HepG2 (cell line): ENCODE data around the gene COPS6. TPM values are rescaled to one million over a fixed set of nuclear protein-coding genes. Genes with fewer than 3 reads are reported as not detected.
A peak's percentile ranks its signal among the peaks of the same experiment; 100 is the strongest.

Experiments used
- ATF4 ChIP-seq, 2 experiments: fragments of 450-650 bp in 1 of 2; sonication (generic) in 1 of 2; formaldehyde crosslinking; IDR thresholded peaks; 2 replicates each; pipeline versions ENCODE4 v1.5.0 to v1.8.0; 2020 to 2022; ENCODE audit warnings: mild to moderate bottlenecking in 1 of 2, missing genetic modification reagents in 1 of 2
- DNMT3B ChIP-seq: conservative IDR thresholded peaks from 2 replicates; pipeline ENCODE4 v1.6.1; 2016; ENCODE audit warnings: missing biosample characterization, control low read depth
- FOXJ3 ChIP-seq: sonication (generic); formaldehyde crosslinking; IDR thresholded peaks from 2 replicates; pipeline ENCODE4 v1.4.0; 2020; ENCODE audit warnings: missing genetic modification reagents, mild to moderate bottlenecking, borderline replicate concordance
- GFI1 ChIP-seq: sonication (generic); formaldehyde crosslinking; IDR thresholded peaks from 2 replicates; pipeline ENCODE4 v1.5.0; 2020; ENCODE audit warnings: missing genetic modification reagents, mild to moderate bottlenecking, borderline replicate concordance
- GZF1 ChIP-seq: sonication (generic); formaldehyde crosslinking; IDR thresholded peaks from 2 replicates; pipeline ENCODE4 v1.5.1; 2020; ENCODE audit warnings: mild to moderate bottlenecking, missing genetic modification reagents
- KDM5B ChIP-seq: sonication (generic); formaldehyde crosslinking; IDR thresholded peaks from 2 replicates; pipeline ENCODE4 v1.4.0; 2020; ENCODE audit warnings: missing genetic modification reagents, mild to moderate bottlenecking, borderline replicate concordance
- NONO ChIP-seq, 2 experiments: fragments of 450-650 bp in 1 of 2; sonication (generic) in 1 of 2; formaldehyde crosslinking in 1 of 2; IDR thresholded peaks in 1 of 2; conservative IDR thresholded peaks in 1 of 2; 2 replicates each; pipeline versions ENCODE4 v1.6.1 to v1.8.0; 2017 to 2022; ENCODE audit warnings: mild to moderate bottlenecking in 1 of 2, missing genetic modification reagents in 1 of 2, moderate library complexity in 1 of 2
- PRDM15 ChIP-seq: sonication (generic); formaldehyde crosslinking; IDR thresholded peaks from 2 replicates; pipeline ENCODE4 v1.4.0; 2020; ENCODE audit warnings: missing genetic modification reagents
- RFX1 ChIP-seq: fragments of 450-650 bp; IDR thresholded peaks from 2 replicates; pipeline ENCODE4 v1.6.1; 2017
- RXRB ChIP-seq: IDR thresholded peaks from 2 replicates; pipeline ENCODE4 v1.6.1; 2016; ENCODE audit warnings: borderline replicate concordance, missing genetic modification reagents, missing compliant biosample characterization
- SMAD3 ChIP-seq: sonication (generic); formaldehyde crosslinking; IDR thresholded peaks from 2 replicates; pipeline ENCODE4 v1.4.0; 2020; ENCODE audit warnings: missing genetic modification reagents
- SP5 ChIP-seq: IDR thresholded peaks from 2 replicates; pipeline ENCODE4 v1.6.1; 2016; ENCODE audit warnings: low read depth, borderline replicate concordance
- SRY ChIP-seq: sonication (generic); formaldehyde crosslinking; IDR thresholded peaks from 2 replicates; pipeline ENCODE4 v1.8.0; 2022; ENCODE audit warnings: mild to moderate bottlenecking, missing genetic modification reagents
- YY1 ChIP-seq: IDR thresholded peaks from 2 replicates; pipeline ENCODE4 v1.6.1; 2011; ENCODE audit warnings: low read length, low read depth, moderate library complexity, mild to moderate bottlenecking; ENCODE audit not compliant: insufficient read depth, insufficient replicate concordance
- ZBTB37 ChIP-seq: sonication (generic); formaldehyde crosslinking; IDR thresholded peaks from 2 replicates; pipeline ENCODE4 v1.4.0; 2020; ENCODE audit warnings: mild to moderate bottlenecking, missing genetic modification reagents
- ZNF331 ChIP-seq: sonication (generic); formaldehyde crosslinking; IDR thresholded peaks from 2 replicates; pipeline ENCODE4 v1.4.0; 2020; ENCODE audit warnings: missing genetic modification reagents
- ZNF414 ChIP-seq: sonication (generic); formaldehyde crosslinking; IDR thresholded peaks from 2 replicates; pipeline ENCODE4 v1.5.0; 2020; ENCODE audit warnings: missing genetic modification reagents
- ZNF512 ChIP-seq: sonication (generic); formaldehyde crosslinking; IDR thresholded peaks from 2 replicates; pipeline ENCODE4 v1.4.0; 2020; ENCODE audit warnings: mild to moderate bottlenecking, missing genetic modification reagents
- ZNF546 ChIP-seq: sonication (generic); formaldehyde crosslinking; conservative IDR thresholded peaks from 2 replicates; pipeline ENCODE4 v1.8.1; 2023; ENCODE audit warnings: mild to moderate bottlenecking, missing genetic modification reagents
- ZZZ3 ChIP-seq: sonication (generic); formaldehyde crosslinking; IDR thresholded peaks from 2 replicates; pipeline ENCODE4 v1.4.0; 2020; ENCODE audit warnings: missing genetic modification reagents, mild to moderate bottlenecking, borderline replicate concordance
- polyA plus RNA-seq, 8 experiments: library from polyadenylated mRNA; depleted of rRNA in 3 of 8; stranded (reverse) in 7 of 8; unstranded in 1 of 8; fragments of >200 nt; fragmentation: Illumina TruSeq in 4 of 8; extraction: Trizol in 4 of 8; gene quantifications; 2 replicates each; pipeline versions ENCODE4 v1.2.1 to v1.2.3, GENCODE V29; 2011 to 2016; ENCODE audit warnings: low read depth in 4 of 8, missing spikeins in 1 of 8, mixed read lengths in 1 of 8; ENCODE audit not compliant: insufficient read depth in 1 of 8
- total RNA-seq, 5 experiments: library from RNA; depleted of rRNA; stranded (reverse); fragments of >200 nt; fragmentation: Illumina TruSeq; extraction: Trizol; gene quantifications; 2 replicates each; pipeline ENCODE4 v1.2.3, GENCODE V29; 2016; ENCODE audit warnings: low read depth in 1 of 5

The COPS6 gene
- total and polyA plus RNA-seq, 2 of the 13 experiments (the other 11 are each of a cell fraction or from before 2014, with no cell fraction given) = 33.4 to 117 TPM

GRCh38 chr7:100119072-100119969 is 30.6 kb downstream of the COPS6 start, which contains the start of the genes CNPY4 and TAF6 (continued):
- TF ChIP-seq RXRB = peak; percentile 57
- peak; percentile 47; the same call in 1 of the 2 replicates for TF ChIP-seq ZNF546
- no peak for TF ChIP-seq PRDM15
- peak; percentile 42; the same call in 1 of the 2 replicates for TF ChIP-seq SP5
- no peak; the same call in 1 of the 2 replicates for TF ChIP-seq KDM5B (CRISPR knock-in tag)
- peak; percentile 26; the same call in 1 of the 2 replicates for TF ChIP-seq SRY
- no peak for TF ChIP-seq ZZZ3 (CRISPR knock-in tag)
- peak; percentile 91 for TF ChIP-seq DNMT3B (CRISPR knock-in tag)
- no peak for TF ChIP-seq NONO (IDR thresholded peaks at IDR 0.05)
- peak; percentile 51; the same call in 1 of the 2 replicates for TF ChIP-seq NONO (CRISPR knock-in tag; conservative IDR thresholded peaks at IDR 0.05)
- peak; percentile 92 for TF ChIP-seq RFX1
- TF ChIP-seq SMAD3 (CRISPR knock-in tag) = peak; percentile 68
- no peak for TF ChIP-seq ZBTB37 (CRISPR knock-in tag)
- TF ChIP-seq ZNF512 (CRISPR knock-in tag) = no peak
- no peak for TF ChIP-seq ZNF331
- TF ChIP-seq GFI1 (CRISPR knock-in tag) = peak; percentile 29; the same call in 1 of the 2 replicates
- no peak; the same call in 1 of the 2 replicates for TF ChIP-seq FOXJ3 (CRISPR knock-in tag)
- TF ChIP-seq ATF4 (CRISPR knock-in tag; IDR thresholded peaks at IDR 0.05) = peak in 1 of 2 experiments; percentile 60; a peak in 1 of 4 replicates
- TF ChIP-seq YY1 = peak; percentile 98
- TF ChIP-seq GZF1 = no peak; the same call in 1 of the 2 replicates
- no peak for TF ChIP-seq ZNF414 (CRISPR knock-in tag)
